ENCODE measurements around the gene ATP8A2. TPM values are rescaled to one million over a fixed set of nuclear protein-coding genes. Genes with fewer than 3 reads are reported as not detected.

ATP8A2 gene
- total RNA-seq, 1 donor from 2014 or later: 4.2 TPM

GRCh38 chr13:26054896-26055295 lies 683.1 kb downstream of the ATP8A2 start:
- H3K9me3 Mint-ChIP-seq: no peaks in the 10 kb centered on the region
- Histone ChIP-seq H3K27ac (no peak overlapping the region), H3K9me3 (ENCODE audit: low read depth) (no peaks in the 10 kb centered on the region), H4K20me1 (ENCODE audit: low read depth) (peaks cover 19% of the 10 kb centered on the region), H3K4me3 (no peak overlapping the region), H3K36me3 (no peaks in the 10 kb centered on the region), H2AFZ (replicated peaks) (no peak overlapping the region), H3F3A (ENCODE audit: low read depth) (peaks cover 14% of the 10 kb centered on the region), H3K9ac (no peak overlapping the region), H3K27me3 (peaks cover 4% of the 10 kb centered on the region), H3K4me1 (peaks cover 11% of the 10 kb centered on the region), H3K79me2 (ENCODE audit: low read depth) (peaks cover 30% of the 10 kb centered on the region), H3K4me2 (no peak overlapping the region)
- no peak overlapping the region for H3K27ac Mint-ChIP-seq
- peaks cover 8% of the 10 kb centered on the region for H3K27me3 Mint-ChIP-seq (ENCODE audit: insufficient read depth, low read depth)
- peaks cover 8% of the 10 kb centered on the region for H3K4me1 Mint-ChIP-seq
- no peak overlapping the region for H3K4me3 Mint-ChIP-seq
- H3K36me3 Mint-ChIP-seq: no peaks in the 10 kb centered on the region
- DNase-seq (ENCODE audit: low spot score): no peak
- no peak for TF ChIP-seq EZH2 (IDR thresholded peaks at IDR 0.05)
- TF ChIP-seq, protein P1, sequence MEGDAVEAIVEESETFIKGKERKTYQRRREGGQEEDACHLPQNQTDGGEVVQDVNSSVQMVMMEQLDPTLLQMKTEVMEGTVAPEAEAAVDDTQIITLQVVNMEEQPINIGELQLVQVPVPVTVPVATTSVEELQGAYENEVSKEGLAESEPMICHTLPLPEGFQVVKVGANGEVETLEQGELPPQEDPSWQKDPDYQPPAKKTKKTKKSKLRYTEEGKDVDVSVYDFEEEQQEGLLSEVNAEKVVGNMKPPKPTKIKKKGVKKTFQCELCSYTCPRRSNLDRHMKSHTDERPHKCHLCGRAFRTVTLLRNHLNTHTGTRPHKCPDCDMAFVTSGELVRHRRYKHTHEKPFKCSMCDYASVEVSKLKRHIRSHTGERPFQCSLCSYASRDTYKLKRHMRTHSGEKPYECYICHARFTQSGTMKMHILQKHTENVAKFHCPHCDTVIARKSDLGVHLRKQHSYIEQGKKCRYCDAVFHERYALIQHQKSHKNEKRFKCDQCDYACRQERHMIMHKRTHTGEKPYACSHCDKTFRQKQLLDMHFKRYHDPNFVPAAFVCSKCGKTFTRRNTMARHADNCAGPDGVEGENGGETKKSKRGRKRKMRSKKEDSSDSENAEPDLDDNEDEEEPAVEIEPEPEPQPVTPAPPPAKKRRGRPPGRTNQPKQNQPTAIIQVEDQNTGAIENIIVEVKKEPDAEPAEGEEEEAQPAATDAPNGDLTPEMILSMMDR (IDR thresholded peaks at IDR 0.05): no peak
- TF ChIP-seq EZH2phosphoT487 (IDR thresholded peaks at IDR 0.05): no peak

DNA sequence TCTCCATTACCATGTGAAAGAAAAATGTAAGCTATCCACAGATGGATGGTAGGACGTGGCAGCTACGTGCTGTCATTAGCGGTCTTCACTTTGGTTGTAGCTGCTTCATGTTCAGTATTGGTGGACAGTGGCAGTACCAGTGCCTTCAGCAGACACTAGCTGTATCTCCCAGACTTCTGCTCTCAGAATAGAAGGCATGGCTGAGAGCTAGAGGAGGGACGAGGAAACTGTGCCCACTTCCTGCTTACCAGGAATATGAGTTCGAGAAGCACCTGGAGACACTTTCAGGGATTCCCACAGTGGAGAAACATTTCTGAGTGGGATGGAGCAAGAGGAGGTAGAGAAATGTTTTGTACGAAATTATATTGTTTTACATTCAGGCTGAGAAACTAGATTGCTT lies 686.9 kb downstream of the ATP8A2 start:
- H3K27me3 ChIP-seq: no peaks in the 10 kb centered on the region
- H3K4me3 ChIP-seq: no peak overlapping the region
- H3K9me3 ChIP-seq (ENCODE audit: low read depth): no peaks in the 10 kb centered on the region
- no peaks in the 10 kb centered on the region for H3F3A ChIP-seq (ENCODE audit: low read depth)
- H3K9me3 Mint-ChIP-seq: no peaks in the 10 kb centered on the region
- peaks cover 3% of the 10 kb centered on the region for H3K27me3 Mint-ChIP-seq (ENCODE audit: insufficient read depth, low read depth)
- H3K36me3 Mint-ChIP-seq: no peaks in the 10 kb centered on the region
- H3K4me2 ChIP-seq: no peak overlapping the region
- H3K4me1 ChIP-seq: peaks cover 36% of the 10 kb centered on the region
- TF ChIP-seq EZH2phosphoT487 (IDR thresholded peaks at IDR 0.05): no peak
- TF ChIP-seq, protein P1 (IDR thresholded peaks at IDR 0.05): no peak
- no peak for TF ChIP-seq EZH2 (IDR thresholded peaks at IDR 0.05)
- no peaks in the 10 kb centered on the region for H3K36me3 ChIP-seq
- H3K4me1 Mint-ChIP-seq: peaks cover 6% of the 10 kb centered on the region
- H4K20me1 ChIP-seq (ENCODE audit: low read depth): no peaks in the 10 kb centered on the region
- no peak overlapping the region for H3K9ac ChIP-seq
- H3K4me3 Mint-ChIP-seq: no peak overlapping the region
- DNase-seq (ENCODE audit: low spot score): no peak
- H3K79me2 ChIP-seq (ENCODE audit: low read depth): no peaks in the 10 kb centered on the region
- no peak overlapping the region for H3K27ac Mint-ChIP-seq
- no peak overlapping the region for H3K27ac ChIP-seq
- H2AFZ ChIP-seq (replicated peaks): no peak overlapping the region

GRCh38 chr13:26060357-26060756 lies 688.6 kb downstream of the ATP8A2 start:
- no peak for DNase-seq (ENCODE audit: low spot score)
- Histone ChIP-seq H3K36me3 (no peaks in the 10 kb centered on the region), H3K27me3 (no peaks in the 10 kb centered on the region), H3F3A (ENCODE audit: low read depth) (no peaks in the 10 kb centered on the region), H3K27ac (no peak overlapping the region), H3K4me1 (peaks cover 36% of the 10 kb centered on the region), H3K4me2 (peak overlapping the region; percentile 30), H4K20me1 (ENCODE audit: low read depth) (no peaks in the 10 kb centered on the region), H3K4me3 (no peak overlapping the region), H3K9ac (no peak overlapping the region), H3K9me3 (ENCODE audit: low read depth) (no peaks in the 10 kb centered on the region), H2AFZ (replicated peaks) (no peak overlapping the region), H3K79me2 (ENCODE audit: low read depth) (no peaks in the 10 kb centered on the region)
- Mint-ChIP-seq H3K4me1 (peaks cover 6% of the 10 kb centered on the region), H3K9me3 (no peaks in the 10 kb centered on the region), H3K27ac (no peak overlapping the region), H3K36me3 (no peaks in the 10 kb centered on the region), H3K4me3 (no peak overlapping the region), H3K27me3 (ENCODE audit: insufficient read depth, low read depth) (peaks cover 3% of the 10 kb centered on the region)
- no peak for TF ChIP-seq EZH2 (IDR thresholded peaks at IDR 0.05)
- TF ChIP-seq, protein P1 (IDR thresholded peaks at IDR 0.05): no peak

Data from neural progenitor cell (in vitro differentiated cells).